T-helper 1 cell treated with Interleukin-12 subunit alpha and Interleukin-12 subunit beta and Interleukin-4 antibody, amounts not matched to agents 30 ng/mL and 1 ng/mL, for 36 hours (primary cell): ENCODE measurements around the gene ERC1. TPM values are rescaled to one million over a fixed set of nuclear protein-coding genes. Genes with fewer than 3 reads are reported as not detected.

Experiments
- intact Hi-C: fragments of 100-400 bp; cut with micrococcal nuclease; formaldehyde crosslinking; loops from one replicate; pipeline ENCODE4 v1.15.1; 2024
- total RNA-seq: library from RNA; stranded (reverse); gene quantifications from 2 replicates; pipeline ENCODE4 v1.2.3, GENCODE V29; 2022

Gene ERC1
- total RNA-seq, 1 donor from 2014 or later, result 37.8 TPM

GRCh38 chr12:1281683-1282366 lies 290.8 kb downstream of the ERC1 start:
- intact Hi-C loops, result no loop called here

DNA sequence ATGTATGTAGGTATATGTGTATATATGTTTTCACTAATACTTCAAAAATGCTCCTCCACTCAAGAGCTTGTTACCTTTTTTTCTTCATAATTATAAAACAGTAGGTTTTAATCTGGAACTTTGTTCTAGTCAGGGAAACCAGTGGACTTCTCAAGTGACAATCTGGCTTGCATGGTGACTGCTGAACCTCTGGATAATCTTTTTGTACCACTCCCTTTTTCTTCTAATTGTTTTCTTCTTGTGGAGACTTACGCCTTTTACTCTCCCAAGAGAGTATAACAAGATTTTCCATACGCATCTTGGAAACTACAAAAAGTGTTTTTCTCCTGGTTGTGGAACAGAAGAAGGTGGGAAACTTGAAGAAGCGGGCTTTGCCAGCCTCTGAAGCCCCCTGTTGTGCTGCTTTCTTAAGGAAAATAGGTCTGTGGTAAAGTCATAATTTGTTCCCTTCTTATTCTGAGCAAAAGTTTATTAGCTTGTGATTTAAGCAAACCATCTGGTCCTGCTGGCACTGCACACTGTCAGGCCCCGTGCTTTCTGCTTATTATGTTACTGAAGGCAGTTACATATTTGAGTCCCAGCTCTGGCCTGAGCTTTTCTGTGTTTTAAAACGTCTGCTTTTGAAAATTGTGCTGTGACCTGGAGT lies 291.8 kb downstream of the ERC1 start:
- intact Hi-C loops, result no loop called here

DNA sequence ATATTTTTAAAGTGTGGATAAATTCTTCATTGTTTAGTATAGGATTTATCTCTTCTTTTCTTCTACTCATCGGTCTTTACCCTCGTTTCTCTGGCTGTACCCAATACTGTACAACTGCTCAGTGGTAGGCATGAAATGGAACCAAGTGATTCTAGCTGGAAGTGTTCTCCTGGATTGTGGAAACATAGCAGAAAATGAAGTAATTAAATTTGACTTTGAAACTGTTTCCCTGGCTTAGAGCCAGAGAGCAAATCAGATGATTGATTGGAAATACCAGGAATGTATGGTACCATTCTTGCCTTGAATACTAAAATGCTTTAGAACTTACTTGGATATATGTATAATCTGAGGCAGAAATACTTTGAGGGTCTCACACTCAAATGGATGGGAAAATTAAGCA lies 292.3 kb downstream of the ERC1 start:
- intact Hi-C loops, result no loop called here

GRCh38 chr12:1284611-1285010 lies 293.6 kb downstream of the ERC1 start:
- intact Hi-C loops, result no loop called here

DNA sequence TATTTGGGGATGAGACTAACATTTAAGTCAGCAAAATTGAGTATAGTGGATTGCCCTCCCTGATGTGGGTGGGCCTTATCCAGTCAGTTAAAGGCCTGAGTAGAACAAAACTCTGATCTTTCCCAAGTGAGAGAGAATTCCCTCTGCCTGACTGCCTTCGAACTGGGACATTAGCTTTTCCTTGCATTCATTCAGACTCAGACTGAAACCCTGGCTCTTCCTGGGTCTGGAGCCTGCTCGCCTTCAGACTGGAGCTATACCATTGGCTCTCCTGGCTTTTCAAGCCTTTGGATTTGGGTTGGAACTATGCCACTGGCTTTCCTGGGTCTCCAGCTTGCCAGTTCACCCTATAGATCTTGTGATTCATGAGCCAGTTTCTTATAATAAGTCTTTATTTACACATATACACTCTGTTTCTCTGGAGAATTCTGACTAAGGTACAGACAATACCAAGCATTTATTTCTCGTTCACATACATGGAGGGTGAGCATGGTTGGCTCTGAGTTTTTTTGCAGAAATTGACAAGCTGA lies 296.5 kb downstream of the ERC1 start:
- intact Hi-C loops, result no loop called here

DNA sequence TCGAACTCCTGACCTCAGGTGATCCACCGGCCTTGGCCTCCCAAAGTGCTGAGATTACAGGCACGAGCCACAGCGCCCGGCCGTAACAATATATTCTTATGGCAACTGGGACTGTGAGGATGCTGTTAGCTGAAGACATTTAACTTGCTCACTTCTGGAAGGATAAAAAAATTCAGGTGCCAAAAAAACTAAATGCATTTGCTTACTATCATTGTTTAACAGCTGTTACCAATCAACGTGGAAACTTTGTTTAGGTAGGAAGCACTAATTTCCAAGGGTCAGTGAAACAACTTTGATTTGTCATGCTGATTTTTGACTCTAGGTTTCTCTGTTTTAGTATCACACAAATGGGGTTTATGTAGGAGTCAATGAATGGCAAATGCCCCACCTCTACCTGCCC lies 297.3 kb downstream of the ERC1 start:
- intact Hi-C loops, result no loop called here

- intact Hi-C loops, result no loop called here
Observed at GRCh38 chr12:1289371-1290155, 298.5 kb downstream of the ERC1 start.

GRCh38 chr12:1290716-1291115 lies 299.7 kb downstream of the ERC1 start:
- intact Hi-C loops, result no loop called here

GRCh38 chr12:1291601-1292332 lies 300.7 kb downstream of the ERC1 start:
- intact Hi-C loops, result no loop called here

DNA sequence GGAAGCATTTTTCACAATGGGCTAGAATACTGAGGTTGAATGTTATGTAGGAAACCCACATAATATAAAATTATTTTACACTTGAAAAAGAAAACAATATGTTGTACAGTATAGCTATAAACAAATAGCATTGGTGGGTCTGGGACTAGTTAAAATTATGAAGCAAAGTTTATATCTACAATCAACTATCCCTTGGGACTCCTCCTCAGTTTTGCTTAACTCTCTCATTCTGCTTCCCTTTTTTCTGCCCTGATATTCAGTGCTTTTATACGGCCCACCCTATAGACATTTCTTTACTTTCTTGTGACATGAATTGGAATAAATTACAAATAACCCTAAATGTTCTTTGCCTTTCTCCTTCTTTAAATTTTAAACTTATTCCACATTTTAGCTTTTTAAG lies 302.9 kb downstream of the ERC1 start:
- intact Hi-C loops, result no loop called here

DNA sequence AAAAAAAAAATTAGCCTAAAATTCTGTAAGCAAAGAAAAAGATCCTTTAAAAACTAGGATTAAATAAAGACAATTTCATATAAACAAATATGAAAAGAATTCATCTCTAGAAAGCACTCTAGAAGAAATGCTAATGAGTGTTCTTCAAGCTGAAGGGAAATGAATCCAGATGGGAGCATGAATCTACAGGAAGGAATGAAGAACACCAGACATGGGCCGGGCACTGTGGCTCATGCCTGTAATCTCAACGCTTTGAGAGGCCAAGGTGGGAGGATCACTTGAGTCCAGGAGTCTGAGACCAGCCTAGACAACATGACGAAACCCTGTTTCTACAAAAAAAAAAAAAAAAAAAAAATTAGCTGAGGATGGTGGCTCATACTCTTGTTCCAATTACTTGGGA lies 306.2 kb downstream of the ERC1 start:
- intact Hi-C loops, result no loop called here

- intact Hi-C loops, result no loop called here
Observed at GRCh38 chr12:1297639-1298175, 306.7 kb downstream of the ERC1 start.

GRCh38 chr12:1300460-1300859 lies 309.4 kb downstream of the ERC1 start:
- intact Hi-C loops, result no loop called here

DNA sequence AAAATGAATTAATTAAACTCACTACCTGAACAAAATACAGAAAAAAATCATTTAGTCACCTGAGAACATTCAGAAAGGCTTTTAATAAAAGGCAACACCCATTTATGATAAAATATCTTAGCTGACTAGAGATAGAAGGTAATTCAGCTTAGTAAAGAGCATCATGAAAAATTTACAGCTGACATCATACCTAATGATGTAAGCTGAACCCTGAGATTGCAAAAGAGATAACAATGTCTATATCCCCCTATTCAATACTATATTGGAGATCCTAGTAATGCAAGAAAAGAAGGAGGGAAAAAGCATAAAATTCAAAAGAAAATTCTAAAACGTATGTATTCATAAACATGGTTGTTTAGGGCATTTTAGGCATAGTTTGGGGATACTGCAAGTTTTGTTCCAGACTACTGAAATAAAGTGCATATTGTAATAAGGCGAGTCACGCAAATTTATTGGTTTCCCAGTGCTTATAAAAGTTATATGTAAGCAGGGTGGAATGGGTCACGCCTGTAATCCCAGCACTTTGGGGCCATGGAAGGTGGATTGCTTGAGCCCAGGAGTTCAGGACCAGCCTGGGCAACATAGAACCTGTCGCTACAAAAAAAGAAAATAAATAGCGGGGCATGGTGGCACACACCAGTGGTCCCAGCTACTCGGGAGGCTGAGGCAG lies 311.3 kb downstream of the ERC1 start:
- intact Hi-C loops, result no loop called here

DNA sequence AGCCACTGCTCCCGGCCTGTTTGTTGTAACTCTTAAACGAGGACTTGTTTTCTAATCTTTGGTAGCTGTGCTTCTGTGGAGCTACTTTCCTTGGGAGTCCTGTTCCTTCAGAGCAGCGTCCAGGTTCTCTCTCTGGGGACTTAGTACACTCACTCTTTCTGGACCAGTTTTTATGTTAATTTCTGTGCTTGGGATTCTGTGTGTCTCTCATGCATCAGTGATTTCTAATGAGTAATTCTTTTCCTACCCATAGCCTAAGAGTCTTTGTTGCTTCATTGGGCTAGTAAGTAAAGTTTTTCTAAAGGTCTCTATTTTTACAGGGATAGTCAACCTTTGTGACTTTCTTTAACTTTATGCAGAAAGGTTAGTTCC lies 314.0 kb downstream of the ERC1 start:
- intact Hi-C loops, result no loop called here

DNA sequence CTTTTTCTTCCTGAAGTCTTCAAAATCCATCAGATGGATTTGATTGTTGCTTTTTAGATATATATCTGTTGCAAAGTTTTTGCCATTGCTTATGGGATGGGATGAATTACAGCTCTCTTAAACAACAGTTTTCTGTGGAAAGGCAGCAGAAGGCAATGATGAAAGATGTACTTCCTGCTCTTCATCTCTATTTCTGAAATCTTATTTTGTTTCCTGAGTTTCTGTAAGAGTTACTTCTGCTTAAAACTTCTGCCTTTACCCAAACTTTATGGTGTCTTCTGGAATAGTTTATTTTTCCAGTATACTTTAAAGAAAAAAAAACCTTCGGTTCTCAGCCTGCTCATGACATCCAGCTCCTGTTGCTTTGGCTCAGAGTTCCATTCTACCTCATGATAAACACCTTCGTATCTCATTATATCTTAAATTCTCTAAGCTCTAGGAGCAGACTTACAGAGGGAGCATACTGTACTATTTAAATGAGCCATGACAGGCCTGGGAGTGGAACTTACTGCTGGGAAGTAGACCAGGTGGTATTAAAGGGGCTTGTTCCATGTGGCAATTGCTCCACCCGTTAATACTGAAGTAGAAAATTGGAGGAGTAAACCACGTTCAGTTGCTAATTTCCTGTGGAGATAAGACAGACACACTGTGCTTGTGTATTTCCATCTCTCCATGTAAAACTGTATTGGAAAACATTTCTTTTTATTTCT lies 314.9 kb downstream of the ERC1 start:
- intact Hi-C loops, result no loop called here

- intact Hi-C loops, result no loop called here
Observed at GRCh38 chr12:1306817-1307216, 315.8 kb downstream of the ERC1 start.

DNA sequence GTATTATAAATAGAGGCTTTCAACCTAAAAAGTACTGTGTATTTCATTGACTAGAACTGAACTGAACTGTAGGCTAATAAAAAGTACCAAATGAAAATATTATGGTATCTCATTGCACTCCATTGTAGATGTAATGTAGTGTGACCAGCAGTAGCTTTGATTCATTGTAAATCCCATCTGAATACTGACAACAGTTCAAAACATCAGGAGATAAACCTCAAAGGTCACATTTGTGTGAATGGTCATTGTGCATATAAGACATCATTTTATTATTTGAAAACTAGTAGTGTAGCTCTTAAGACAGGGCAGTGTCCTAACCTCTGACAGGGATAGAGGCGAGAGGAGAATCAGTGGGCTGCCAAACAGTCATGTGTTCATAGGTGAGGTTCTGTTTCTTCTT lies 316.8 kb downstream of the ERC1 start:
- intact Hi-C loops, result no loop called here

DNA sequence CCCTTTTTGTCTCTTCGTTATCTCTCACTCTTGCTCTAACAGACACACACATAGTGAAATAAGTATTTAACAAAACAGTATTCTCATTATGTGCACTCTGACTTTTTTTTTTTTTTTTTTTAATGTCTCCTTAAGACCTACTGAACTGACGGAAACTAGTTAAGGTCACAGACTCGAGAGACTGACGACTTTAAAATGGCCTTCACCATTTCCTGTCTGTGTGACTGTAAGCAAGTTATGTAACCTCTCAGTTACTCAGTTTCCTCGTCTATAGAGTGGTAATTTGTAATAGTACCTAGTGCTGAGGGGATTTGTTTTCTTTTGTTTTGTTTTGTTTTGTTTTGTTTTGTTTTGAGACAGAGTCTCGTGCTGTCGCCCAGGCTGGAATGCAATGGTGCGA lies 318.6 kb downstream of the ERC1 start:
- intact Hi-C loops, result no loop called here

DNA sequence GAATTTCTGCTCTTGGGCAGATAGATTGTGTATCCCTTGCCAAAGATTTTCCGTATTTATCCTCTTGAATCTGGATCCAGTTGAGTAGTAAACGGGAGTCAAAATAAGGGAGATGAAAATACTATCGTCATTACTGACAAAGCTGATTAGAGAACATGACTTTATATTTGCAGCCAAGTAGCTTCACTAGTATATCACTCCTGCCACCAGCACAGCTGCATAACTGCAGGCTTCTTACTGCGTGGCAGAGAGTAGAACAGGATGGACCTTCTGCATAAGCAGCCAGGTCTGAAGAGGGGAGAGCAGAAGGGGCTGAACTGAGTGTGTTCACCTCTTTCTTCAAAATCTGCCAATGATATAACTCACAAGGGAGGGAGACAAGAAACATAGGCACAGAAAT lies 319.6 kb downstream of the ERC1 start:
- intact Hi-C loops, result no loop called here
